Testis (tissue), 3 donors: ENCODE measurements around the gene WDR11. TPM values are rescaled to one million over a fixed set of nuclear protein-coding genes. Genes with fewer than 3 reads are reported as not detected.

Source experiments
- DNase-seq: peaks from one replicate; pipeline ENCODE4 v3.0.0-alpha.2; 2019
- H3K27ac ChIP-seq, 2 donors: fragments of 200-600 bp; sonication (generic); one replicate each; pipeline ENCODE4 v1.5.1; 2019
- H3K27me3 ChIP-seq: fragments of 200-600 bp; sonication (generic); one replicate; pipeline ENCODE4 v1.5.1; 2019
- H3K36me3 ChIP-seq: fragments of 200-600 bp; sonication (generic); one replicate; pipeline ENCODE4 v1.5.1; 2017; ENCODE audit warnings: low read depth; ENCODE audit errors: missing control alignments
- H3K4me1 ChIP-seq: fragments of 200-600 bp; sonication (generic); one replicate; pipeline ENCODE4 v1.5.1; 2019
- H3K4me3 ChIP-seq, 2 donors: fragments of 200-600 bp; sonication (generic); one replicate each; pipeline ENCODE4 v1.5.1; 2017 to 2019
- H3K9me3 ChIP-seq: fragments of 200-600 bp; sonication (generic); one replicate; pipeline ENCODE4 v1.5.1; 2017
- CTCF ChIP-seq, 3 experiments: fragments of 450-650 bp in 2 of 3; fragments of 200-600 bp in 1 of 3; sonication (generic) in 1 of 3; IDR thresholded peaks; one replicate each; pipeline ENCODE4 v1.5.1; 2016 to 2019; ENCODE audit warnings: antibody characterized with exemption in 3 of 3, mild to moderate bottlenecking in 2 of 3, moderate library complexity in 1 of 3
- POLR2A ChIP-seq: fragments of 450-650 bp; IDR thresholded peaks from one replicate; pipeline ENCODE4 v1.6.1; 2017; ENCODE audit warnings: antibody characterized with exemption, mild to moderate bottlenecking, moderate library complexity
- WGBS, 2 donors: methylation state at CpG; one replicate each; pipeline ENCODE4 v1.1.5; 2018; 5-methylcytosine and 5-hydroxymethylcytosine counted together
- intact Hi-C: fragments of 100-400 bp; cut with DNase I; formaldehyde crosslinking; loops from one replicate; pipeline ENCODE4 v1.15.1; 2023; ENCODE audit warnings: low total_unique reads
- polyA plus RNA-seq: library from polyadenylated mRNA; stranded (reverse); fragments of 350-450 nt; fragmentation: Illumina TruSeq; extraction: RNeasy Lipid Tissue Mini Kit (QIAGEN cat#74804); gene quantifications from one replicate; pipeline ENCODE4 v1.2.3, GENCODE V29; 2014; ENCODE audit warnings: low read depth, low replicate concordance; ENCODE audit not compliant: insufficient read depth
- total RNA-seq, 2 donors: library from RNA; depleted of rRNA; stranded (reverse); fragments of >200 nt; gene quantifications; one replicate each; pipeline ENCODE4 v1.2.3, GENCODE V29; 2016

The WDR11 gene
- total and polyA plus RNA-seq, 3 donors from 2014 or later: 36.5 to 60.2 (median 58.7) TPM

DNA sequence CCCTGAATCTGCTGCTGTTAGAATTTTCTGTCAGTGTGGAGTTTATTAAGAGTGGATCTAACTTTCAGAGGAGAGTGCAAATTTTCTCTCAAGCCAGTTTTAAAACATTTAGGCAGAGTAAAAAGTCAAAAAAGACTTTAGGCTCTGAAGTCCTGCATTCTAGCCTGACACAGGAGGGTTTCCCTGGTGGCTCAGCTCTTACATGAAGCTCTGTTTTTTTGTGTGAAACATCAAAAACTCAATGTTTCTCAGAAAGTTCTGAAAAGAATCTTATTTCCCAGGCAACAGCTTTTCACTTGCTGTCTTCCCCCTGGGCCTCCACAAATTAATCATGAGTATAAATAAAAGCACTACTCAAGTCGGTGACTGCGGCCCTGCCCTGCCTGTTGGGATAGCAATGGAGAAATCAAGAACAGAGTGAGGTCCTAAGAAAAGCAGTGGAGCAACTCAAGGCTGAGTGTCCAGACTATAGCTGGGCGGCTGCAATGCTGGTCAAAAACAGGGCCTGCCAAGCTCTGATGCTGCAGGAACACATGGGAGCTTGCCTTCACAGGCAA is 22.3 kb upstream of the WDR11 start:
- Histone ChIP-seq H3K4me3 (no peak overlapping the region), H3K9me3 (no peaks in the 10 kb centered on the region), H3K27me3 (no peaks in the 10 kb centered on the region), H3K36me3 (no peaks in the 10 kb centered on the region), H3K4me1 (peaks cover 3% of the 10 kb centered on the region), H3K27ac (no peak overlapping the region)
- TF ChIP-seq POLR2A: no peak
- no peak for TF ChIP-seq CTCF (IDR thresholded peaks at IDR 0.05)
- DNase-seq: no peak
- intact Hi-C loops: no loop called here
- WGBS, 2 donors: 82 to 96% methylated on average over 3 of the region's 3 CpGs

DNA sequence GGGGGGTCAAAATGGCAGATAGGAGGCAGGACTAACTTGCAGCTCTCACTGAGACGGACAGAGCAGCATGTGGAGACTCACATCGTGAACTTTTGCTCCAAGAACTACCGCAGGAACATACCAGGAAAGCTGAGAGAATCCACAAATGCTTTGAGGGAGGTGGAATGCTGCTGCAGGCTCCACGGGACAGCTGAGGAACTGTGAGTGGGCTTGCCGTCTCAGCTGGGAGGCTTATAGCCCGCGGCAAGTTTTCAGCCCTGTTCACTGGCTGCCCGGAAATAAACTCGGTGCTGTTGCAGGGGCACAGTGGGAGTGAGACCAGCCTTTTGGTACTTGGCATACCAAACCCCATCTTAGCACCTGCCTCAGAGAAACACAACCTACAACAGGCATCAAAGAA is 19.1 kb upstream of the WDR11 start:
- Histone ChIP-seq H3K27me3 (no peaks in the 10 kb centered on the region), H3K4me3 (no peak overlapping the region), H3K4me1 (no peaks in the 10 kb centered on the region), H3K36me3 (no peaks in the 10 kb centered on the region), H3K9me3 (no peaks in the 10 kb centered on the region), H3K27ac (no peak overlapping the region)
- no peak for DNase-seq
- no peak for TF ChIP-seq CTCF (IDR thresholded peaks at IDR 0.05)
- no peak for TF ChIP-seq POLR2A
- intact Hi-C loops: no loop called here
- 83 to 86% methylated on average over 9 of the region's 9 CpGs for WGBS, 2 donors

GRCh38 chr10:120833222-120833928 is 17.8 kb upstream of the WDR11 start:
- no peaks in the 10 kb centered on the region for H3K4me1 ChIP-seq
- H3K27ac ChIP-seq: no peak overlapping the region
- H3K27me3 ChIP-seq: no peaks in the 10 kb centered on the region
- no peaks in the 10 kb centered on the region for H3K9me3 ChIP-seq
- 66 to 76% methylated on average over 6 of the region's 6 CpGs for WGBS, 2 donors
- H3K36me3 ChIP-seq: no peaks in the 10 kb centered on the region
- H3K4me3 ChIP-seq: no peak overlapping the region
- intact Hi-C loops: no loop called here
- DNase-seq: no peak
- no peak for TF ChIP-seq CTCF (IDR thresholded peaks at IDR 0.05)
- no peak for TF ChIP-seq POLR2A

GRCh38 chr10:120835603-120836002 is 15.6 kb upstream of the WDR11 start:
- Histone ChIP-seq H3K4me3 (no peak overlapping the region), H3K27ac (no peak overlapping the region), H3K36me3 (no peaks in the 10 kb centered on the region), H3K4me1 (no peaks in the 10 kb centered on the region), H3K27me3 (no peaks in the 10 kb centered on the region), H3K9me3 (no peaks in the 10 kb centered on the region)
- intact Hi-C loops: no loop called here
- no peak for DNase-seq
- TF ChIP-seq POLR2A (no peak), CTCF (IDR thresholded peaks at IDR 0.05) (no peak)
- WGBS, 2 donors: 86 to 94% methylated on average over 2 of the region's 2 CpGs

- intact Hi-C loops: no loop called here
- Histone ChIP-seq H3K27me3 (no peaks in the 10 kb centered on the region), H3K4me3 (no peak overlapping the region), H3K36me3 (no peaks in the 10 kb centered on the region), H3K4me1 (no peaks in the 10 kb centered on the region), H3K9me3 (no peaks in the 10 kb centered on the region), H3K27ac (no peak overlapping the region)
- TF ChIP-seq POLR2A (no peak), CTCF (IDR thresholded peaks at IDR 0.05) (no peak)
- DNase-seq: no peak
- WGBS, 2 donors: 91 to 93% methylated on average over 3 of the region's 3 CpGs
Observed at GRCh38 chr10:120838941-120839340, 12.2 kb upstream of the WDR11 start.
